HG03571 (cell line): ENCODE results near the gene ZNF76.
A peak's percentile ranks its signal among the peaks of the same experiment; 100 is the strongest.

Experiments used
- ATAC-seq: cut with Tn5 transposase; IDR thresholded peaks from one replicate; pipeline ENCODE4 v1.9.1; 2021; ENCODE audit not compliant: unreplicated experiment

The ZNF76 gene

GRCh38 chr6:35259194-35259947 lies at the start of gene ZNF76:
Gene ZNF76, plus strand, starts transcription at chr6:35259735. Its CDS starts 21,417 bp downstream, at chr6:35281152.
- peak; percentile 76 for ATAC-seq

DNA sequence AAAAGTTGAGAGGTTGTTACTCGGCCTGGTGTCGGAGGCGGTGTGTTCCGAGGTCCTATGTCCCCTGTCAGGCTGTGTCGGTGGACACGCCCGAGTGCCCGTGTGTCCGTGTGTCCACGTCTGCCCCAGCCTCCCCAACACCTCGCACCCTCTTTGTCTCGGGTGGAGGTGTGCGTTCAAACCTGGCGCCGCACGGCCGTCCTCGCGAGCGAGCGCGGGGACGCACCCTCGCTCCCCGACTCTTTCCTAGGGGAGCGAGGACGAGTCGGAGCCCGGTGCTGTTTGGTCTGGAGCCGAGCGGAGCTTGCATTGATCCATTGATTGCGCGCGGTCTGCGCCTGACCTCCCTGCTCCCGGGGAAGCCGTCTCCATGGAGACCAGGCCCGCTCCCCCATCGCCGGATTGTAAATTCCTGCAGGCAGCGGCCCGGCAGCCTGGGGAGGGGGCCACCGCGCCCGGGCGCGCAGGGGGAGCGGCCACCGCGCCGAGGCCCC lies 46.2 kb upstream of the ZNF76 start:
- ATAC-seq: no peak

DNA sequence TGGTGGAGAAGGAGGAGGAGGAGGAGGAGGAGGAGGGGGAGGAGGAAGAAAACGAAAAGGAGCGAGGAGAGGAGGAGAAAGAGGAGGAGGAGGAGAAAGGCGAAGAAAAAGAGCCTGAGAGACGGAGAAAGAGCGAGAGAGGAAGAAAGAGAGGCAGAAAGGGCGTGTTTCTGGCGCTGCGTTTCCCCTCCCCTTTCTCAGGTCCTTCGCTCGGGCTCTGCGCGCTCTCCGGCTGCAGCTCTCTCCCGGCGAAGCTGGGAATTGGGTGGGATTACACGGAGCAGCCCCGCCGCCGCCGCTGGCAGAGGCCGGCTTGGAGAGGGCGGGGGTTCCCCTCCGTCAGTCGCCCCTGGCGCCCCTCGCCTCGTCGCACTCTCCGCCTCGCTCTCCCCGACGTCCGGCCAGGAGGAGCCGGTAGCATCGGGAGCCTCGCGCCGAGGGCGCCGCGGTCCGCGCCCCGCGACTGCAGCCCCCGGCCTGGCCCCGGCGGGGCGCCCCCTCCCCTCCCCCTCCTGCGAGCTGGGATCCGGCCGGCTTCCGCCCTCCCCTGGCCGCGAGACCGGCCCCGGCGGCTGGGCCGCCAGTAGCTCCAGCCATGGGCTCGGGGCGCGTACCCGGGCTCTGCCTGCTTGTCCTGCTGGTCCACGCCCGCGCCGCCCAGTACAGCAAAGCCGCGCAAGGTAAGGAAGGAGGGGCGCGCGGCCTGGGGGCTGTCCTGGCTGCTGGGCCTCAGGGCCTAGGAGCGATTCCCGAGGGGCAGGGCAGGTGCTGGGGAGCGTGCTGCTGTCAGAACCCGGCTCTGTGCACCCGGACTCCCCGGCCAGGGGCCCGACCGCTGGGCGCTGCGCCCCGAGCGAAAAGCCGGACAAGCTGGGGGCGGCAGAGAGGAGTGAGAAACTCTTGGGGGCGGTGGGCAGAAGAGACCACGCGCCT lies 45.4 kb upstream of the ZNF76 start, which contains the start of gene SCUBE3:
Gene SCUBE3, plus strand, starts transcription at position 133 of the 933 bp plus-strand sequence. Its CDS starts 463 bp downstream, at position 596.
- ATAC-seq: no peak

DNA sequence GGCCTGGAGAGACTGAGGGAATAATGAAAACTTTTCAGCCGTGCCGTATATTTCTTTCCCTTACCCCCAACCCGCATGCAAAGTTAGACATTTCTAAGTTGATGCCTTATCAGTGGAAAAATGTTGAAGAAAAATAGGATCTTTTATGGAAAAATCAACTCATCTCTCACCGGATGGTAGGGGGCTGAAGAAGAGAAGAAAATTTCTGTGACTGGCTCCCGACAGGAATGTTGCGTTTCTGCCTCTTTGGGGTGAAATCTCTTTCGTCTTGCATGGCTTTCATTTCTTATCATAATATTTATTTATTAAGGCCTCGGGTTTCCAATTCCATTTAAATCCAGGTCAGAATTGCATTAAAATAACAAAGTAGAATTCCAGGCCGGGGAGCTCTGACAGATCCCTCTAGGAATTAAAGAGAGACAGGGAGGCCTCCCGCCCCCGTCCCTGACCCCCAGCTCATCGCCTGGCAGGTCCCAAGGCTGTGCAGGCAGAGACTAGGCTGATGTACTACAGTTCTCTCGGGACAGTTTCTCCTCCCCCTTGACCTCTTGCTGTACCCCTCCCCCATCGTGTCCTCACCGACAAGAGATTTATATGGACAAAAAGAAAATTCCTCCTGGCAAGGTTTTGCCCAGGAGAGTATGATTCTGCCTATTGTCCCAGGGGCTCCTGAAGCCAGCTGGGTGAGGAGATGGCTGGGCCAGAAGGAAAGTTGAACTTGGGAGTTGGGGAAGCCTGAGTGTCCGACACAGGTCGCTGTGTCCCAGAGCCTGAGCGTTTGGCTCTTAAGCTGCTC lies 44.5 kb upstream of the ZNF76 start:
- ATAC-seq: no peak

DNA sequence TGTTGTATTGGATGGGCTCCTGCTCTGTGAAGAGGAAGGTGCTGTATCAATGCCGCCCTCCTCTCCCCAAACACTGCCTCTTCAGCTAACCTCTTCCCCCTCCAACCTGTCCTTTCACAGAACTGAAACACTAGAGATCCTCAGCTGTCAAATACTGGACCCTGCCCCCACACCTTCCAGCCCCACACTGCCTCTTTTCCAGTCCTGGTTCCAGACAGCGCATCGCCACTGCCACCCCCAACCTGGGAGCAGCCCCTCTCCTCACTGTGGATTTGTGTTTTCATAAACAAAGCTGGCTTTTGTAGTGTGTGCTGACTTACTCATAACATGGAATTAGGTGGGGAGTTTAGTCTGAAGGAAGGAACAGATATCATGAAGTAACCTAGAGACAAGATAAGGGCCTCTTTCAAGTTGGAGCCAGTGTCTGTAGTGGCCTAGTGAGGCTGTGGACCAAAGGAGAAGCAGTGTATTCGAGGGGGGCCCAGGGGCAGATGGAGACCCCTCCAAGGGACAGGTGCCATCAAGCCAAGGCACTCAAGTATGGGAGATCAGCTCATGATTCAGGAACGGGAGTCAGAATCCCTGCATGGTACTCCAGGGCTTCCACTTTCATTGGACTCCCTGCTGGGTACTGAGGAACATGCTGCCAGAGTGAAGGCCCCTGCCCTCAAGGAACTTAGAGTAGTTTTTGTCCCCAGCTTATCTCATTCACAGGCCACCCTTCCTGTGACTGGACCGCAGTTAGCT lies 43.7 kb upstream of the ZNF76 start:
- ATAC-seq: no peak

GRCh38 chr6:35216412-35216732 lies 43.2 kb upstream of the ZNF76 start:
- ATAC-seq: no peak

GRCh38 chr6:35216851-35217811 lies 42.4 kb upstream of the ZNF76 start:
- ATAC-seq: no peak

GRCh38 chr6:35218021-35218420 lies 41.5 kb upstream of the ZNF76 start:
- no peak for ATAC-seq

DNA sequence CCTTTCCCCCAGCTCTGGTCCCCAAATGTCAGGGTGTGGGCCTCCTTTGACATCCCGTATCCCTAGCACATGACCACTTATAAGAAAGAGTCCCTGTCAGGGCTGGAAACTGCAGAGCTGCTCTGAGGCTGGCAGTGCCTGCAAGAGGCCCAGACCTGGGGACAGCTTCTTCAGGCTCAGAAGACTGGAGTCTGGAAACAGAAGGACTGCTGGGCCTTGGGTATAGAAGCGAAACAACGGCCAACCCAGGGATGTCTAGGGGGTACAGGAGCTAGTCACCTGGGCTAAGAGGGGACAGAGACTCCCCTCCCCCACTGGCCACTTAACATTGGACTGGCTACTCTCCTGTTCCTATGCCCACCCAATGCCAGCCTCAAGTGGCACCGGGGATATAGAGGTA lies 41.1 kb upstream of the ZNF76 start:
- ATAC-seq: no peak

- no peak for ATAC-seq
Measured at GRCh38 chr6:35219683-35220326, 39.7 kb upstream of the ZNF76 start.

GRCh38 chr6:35220711-35221110 lies 38.8 kb upstream of the ZNF76 start:
- ATAC-seq: no peak

DNA sequence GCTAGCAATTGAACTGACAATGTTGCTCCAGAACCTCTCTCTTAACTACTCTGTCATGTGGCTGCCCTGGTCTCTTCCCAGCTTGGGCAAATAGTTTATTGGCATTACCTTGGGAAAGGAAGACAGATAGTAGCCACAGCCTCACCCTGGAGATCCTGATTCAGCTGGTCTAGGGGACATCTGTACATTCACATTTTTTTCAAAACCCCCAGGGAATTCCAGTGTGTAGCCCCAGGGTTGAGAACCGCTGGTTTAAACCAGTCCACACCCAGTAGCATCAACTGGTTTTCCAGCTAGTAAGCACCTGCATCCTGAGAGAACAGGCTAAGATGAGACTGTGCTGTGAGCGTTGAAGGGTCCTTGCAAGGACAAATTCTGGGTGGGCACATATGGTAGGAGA lies 36.1 kb upstream of the ZNF76 start:
- no peak for ATAC-seq

DNA sequence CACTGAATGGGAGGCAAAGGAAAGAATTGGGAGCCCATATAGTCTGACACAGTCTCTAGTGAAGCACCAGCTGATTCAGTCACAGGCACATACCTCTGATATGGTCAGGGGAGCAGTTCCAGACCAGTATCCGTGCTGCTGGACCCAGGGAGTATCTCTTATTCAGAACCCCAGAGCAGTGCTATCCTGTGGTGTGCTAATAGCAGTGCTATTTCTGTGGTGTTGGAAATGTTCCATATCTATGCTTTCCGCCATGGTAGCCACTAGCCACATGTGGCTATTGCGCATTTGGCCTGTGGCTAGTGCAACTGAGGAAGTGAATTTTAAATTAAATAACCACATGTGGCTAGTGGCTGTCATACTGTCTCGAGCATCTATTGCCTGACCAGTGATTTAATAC lies 34.8 kb upstream of the ZNF76 start:
- no peak for ATAC-seq

DNA sequence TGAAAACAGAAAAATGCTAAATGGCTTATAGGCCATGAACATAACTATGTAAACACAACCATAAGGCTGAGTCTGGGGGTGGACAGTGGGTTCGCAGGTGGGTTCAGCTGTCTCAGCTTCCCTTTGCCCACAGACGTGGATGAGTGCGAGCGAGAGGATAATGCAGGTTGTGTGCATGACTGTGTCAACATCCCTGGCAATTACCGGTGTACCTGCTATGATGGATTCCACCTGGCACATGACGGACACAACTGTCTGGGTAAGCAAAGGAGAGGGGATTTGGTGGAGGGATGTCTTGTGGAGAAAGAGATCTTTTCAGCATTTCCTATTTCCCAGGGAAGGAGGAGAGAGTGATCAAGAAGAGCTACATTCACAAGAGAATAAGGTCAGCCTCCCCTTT lies 31.1 kb upstream of the ZNF76 start:
- ATAC-seq: no peak

GRCh38 chr6:35229304-35229703 lies 30.2 kb upstream of the ZNF76 start:
- no peak for ATAC-seq

DNA sequence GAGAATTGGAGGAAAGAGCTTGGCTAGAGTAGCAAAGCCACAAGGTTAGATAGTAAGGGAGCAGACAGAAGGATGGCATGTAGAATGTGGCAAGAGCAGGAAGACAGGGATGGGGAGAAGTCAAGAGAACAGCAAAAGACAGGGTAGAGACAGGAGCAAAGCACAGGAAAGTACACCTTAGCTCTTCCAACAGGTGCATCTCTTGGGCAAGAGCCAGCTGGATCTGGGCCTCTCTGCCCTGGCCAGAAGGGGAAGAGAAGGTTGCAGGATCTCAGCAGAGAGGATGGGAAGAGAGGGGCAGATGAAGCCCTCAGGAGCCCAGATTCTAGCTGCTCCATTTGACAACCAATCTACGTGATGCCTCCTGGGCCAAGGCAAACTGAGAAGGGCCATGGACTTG lies 29.0 kb upstream of the ZNF76 start:
- no peak for ATAC-seq

DNA sequence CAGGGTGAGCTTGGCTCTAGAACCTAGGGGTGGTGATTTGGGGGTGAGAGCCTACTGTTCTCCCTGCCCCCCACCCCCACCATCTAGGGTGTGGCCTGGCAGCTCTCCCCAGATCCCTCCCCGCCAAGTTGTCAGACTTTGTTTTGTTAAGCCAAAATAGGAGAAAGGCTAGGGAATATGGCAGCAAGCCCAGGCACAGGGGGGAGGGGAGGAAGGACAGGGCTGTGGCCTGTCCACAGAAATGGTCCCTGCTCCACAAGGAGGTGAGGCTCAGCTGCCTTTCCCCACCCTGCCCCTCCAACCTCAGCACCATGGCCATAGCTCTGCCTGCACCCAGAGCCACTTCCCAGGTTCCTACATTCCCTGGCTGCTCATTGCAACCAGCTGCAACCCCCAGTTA lies 28.6 kb upstream of the ZNF76 start:
- ATAC-seq: no peak

DNA sequence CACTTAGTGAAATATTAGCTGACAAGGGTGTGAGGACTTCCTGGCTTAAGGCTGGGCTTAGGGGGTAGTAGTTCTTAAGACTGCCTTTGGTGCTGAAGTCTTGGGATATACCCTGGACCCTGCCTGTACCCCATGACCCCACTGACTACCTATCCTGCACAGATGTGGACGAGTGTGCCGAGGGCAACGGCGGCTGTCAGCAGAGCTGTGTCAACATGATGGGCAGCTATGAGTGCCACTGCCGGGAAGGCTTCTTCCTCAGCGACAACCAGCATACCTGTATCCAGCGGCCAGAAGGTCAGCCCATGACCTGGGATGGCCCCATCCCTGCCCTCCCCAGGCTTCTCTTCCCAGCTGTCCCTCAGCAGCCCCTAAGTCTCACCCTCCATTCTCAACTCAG lies 28.0 kb upstream of the ZNF76 start:
- ATAC-seq: no peak

DNA sequence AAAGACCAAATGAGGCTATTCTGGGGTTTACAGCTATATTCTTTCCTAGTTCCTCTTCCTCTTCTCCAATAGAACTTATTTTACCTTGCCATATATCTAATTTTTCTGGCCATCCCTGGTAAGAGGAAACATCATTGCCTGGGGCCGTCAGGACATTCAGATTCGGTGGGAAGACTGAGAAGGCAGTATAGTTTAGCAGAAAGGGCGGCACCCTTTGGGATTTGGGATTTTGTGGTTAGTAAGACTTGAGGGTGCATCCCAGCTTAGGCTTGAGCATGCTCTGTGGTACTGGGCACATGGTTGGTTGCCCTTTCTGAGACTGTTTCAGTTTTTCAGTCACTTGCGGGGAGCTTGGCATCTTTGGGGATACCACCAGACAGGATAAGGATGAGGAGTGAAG lies 24.6 kb upstream of the ZNF76 start:
- no peak for ATAC-seq
